NCI-H345 treated with DMSO at 0.1 percent for 48 hours (cell line): Measurements from ENCODE around the gene CDC25C.

Experiments
- DNase-seq: peaks from one replicate; lab custom pipeline; 2025; ENCODE audit not compliant: unreplicated experiment; lab: John Stamatoyannopoulos, UW

Gene CDC25C

DNA sequence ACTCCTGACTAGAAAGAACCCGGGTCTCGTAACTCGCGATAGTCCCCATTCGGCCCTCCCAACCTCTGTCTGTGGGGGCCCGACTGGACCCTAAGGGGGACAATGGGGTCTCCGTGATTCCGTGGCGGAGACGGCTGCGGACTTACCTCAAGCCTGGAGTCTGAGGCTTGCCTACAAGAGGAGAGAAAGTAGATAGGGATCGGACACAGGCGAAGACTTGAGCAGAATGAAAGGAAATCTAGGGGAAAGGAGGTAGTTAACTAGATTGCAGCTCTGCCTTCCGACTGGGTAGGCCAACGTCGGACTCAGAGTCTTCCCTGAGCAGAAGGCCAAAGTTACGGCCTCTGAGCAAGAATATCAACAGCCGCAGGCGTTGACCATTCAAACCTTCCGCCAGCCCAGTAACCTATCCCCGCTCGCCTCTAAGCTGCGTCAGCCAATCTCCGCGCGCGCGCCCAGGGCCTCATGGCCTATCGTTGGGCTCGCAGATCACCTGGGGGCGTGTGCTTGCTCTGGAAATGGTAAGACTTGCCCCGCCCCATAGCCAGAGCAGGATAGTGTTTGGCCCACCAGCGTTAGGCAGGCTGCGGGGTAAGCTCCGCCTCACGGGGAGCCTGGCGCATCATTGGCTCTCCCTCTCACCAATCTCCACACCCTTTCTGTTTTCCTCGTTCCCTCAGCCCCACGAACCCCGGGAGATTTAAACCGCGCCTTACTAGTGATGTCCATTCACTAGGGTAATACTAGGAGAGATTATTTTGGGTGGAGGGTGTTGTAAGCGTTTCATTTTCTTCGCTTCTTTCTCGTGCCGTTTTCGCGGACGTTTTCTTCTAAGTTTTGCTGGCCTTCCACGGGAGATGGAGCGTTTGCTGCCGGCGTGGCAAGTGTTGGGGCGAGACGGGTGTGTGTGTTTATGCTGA is at the start of gene CDC25C:
Gene CDC25C, minus strand, starts transcription at position 356 of the 920 bp plus-strand sequence. CDS start 624 bp downstream, outside the sequence.
- DNase-seq, result peak; percentile 98

DNA sequence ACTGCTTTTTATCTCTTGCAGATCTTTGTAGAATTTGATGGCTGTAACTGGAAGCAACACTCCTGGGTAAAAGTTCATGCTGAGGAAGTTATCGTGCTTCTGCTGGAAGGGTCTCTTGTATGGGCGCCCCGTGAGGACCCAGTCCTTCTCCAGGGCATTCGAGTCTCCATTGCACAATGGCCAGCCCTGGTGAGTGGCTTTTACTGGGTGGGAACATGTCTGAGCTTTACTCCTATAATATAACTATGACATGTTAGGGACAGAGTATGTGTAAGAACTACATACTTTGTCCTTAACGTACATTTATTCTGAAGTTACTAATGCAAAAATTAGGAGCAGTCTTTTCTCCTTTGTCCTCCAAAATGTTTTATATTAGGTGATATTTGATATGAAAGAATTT is 41.0 kb upstream of the CDC25C start:
- DNase-seq, result no peak

DNA sequence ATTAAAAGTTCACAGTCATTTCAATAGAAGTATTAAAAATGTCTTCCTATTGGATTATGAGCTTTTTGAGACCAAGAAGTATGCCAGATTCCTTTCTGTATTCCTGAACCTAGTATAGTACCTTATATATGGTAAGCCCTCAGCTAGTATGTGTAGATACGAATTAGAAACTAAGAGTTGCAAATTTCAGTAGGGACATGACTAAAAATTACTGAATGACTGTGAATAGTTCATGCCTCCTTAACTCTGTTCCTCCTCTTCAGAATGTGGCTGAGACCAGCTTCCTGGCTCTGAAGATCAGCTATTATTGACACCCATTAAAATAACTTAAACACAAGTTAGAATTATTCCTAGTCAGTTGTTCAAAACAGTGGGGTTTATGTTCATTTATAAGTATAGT is 40.6 kb upstream of the CDC25C start:
- no peak for DNase-seq

DNA sequence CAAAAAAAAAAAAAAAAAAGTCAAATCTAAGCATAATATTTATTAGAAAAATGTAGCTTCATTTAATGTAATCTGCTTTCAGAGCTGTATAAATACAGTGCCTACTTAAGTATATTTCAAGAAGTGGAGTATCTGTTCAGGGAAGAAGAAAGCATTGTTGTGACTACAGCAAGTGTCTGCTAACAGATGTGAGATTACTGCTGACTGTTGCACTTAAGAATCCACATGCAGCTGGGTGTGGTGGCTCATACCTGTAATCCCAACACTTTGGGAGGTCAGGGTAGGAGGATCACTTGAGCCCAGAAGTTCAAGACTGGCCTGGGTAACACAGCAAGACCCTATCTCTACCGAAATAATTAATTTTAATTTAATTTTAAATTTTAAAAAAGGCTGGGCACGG is 39.9 kb upstream of the CDC25C start:
- DNase-seq, result no peak

DNA sequence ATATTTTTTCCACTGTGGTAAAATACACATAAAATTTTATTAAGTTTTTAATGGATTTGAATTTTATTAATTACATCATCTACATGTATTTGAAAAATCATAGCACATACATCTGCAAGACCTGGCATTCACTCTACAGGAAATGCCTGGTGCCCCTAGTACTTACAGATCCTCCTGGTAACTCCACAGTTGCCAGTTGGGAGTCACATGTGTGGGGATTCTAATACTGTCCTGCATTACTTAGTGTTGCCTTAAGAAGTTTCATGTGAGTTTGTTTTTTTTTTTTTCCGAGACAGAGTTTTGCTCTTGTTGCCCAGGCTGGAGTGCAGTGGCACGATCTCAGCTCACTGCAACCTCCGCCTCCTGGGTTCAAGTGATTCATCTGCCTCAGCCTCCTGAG is 38.9 kb upstream of the CDC25C start:
- DNase-seq, result no peak

DNA sequence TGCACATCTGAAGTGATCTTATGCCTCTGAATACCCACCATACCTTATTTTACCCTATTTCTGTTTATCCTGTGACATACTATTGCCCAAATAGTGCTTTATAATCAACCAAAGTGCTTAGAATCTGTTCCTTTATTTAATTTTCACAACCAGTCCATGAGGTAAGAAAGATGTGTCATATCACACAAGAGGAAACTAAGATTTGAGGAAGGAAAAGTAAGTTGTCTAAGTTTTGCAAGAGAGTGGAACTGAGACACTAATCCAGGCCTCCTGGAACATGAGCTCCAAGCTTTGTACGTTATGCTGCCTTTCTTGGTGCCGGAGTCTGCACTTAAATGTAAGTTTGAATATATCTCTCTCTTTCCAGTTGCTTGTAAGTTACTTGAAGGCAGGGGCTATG is 38.1 kb upstream of the CDC25C start:
- DNase-seq, result no peak

DNA sequence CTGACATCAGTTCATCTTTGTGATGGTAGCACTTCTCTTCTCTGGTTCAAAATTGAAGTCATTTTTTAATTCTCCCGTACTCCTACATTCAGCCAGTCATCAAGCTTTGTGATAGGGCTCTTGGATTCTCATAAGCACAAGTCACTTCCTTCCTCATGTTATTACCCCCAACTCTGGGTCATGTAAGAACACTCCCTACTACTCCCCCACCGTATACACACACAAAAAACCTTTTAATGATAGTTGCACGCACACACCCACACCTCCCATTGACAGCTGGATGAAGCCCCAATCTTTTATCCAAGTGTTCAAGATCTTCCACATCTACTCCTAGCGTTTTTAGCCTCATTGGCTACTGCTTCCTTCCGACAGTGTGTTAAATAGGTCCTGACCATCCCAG is 37.7 kb upstream of the CDC25C start:
- DNase-seq, result no peak

DNA sequence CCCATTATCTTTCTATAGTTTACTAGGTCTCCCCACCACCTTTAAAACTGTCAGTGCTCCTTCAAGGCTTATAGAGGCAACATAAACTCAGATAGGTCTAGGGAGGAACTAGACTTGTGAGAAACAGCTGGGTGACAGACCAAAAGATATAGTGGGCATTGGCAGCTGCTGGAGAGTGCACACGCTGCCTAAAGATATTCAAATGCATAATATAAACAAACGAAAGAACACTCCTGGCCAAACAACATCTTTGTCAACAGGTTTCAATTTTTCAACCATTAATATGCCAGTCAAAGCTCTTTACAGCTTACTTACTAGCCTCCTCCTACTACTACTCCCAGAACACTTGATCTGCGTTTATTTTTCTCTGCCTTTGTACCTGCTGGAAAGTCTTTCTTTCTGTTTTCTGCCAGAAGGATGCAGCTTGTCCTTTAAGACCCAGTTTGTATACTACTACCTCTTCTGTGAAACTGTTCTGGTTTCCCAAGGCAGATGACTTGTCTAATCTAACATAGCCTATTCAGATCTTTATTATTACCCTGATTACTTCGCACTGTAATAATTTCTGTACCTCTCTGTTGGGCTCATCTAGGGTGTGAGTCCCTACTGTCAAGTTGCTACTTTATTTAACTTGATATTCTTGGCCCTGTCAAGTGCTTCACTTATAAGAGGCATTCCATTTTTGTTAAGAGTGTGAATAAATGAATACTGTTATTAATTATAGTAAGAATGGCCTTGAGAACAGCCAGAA is 35.2 kb upstream of the CDC25C start:
- no peak for DNase-seq

DNA sequence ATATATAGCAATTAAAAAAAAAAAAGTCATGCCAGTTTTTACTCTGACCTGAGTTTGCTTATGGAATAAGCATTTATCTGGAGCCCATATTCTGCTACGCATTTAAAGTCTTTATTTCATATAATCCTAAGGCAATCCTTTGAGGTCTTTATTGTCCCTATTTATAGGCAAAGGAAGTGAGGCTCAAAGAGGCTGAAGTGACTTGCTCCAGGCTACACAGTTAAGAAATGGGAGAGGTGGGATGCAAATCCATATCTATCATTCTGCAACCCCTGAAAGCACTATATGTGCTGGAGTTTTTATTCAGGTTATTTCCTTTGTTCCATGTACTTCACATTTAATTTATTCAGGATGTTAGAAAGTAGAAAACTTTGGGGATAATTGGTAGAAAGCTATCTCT is 33.0 kb upstream of the CDC25C start:
- DNase-seq, result no peak

DNA sequence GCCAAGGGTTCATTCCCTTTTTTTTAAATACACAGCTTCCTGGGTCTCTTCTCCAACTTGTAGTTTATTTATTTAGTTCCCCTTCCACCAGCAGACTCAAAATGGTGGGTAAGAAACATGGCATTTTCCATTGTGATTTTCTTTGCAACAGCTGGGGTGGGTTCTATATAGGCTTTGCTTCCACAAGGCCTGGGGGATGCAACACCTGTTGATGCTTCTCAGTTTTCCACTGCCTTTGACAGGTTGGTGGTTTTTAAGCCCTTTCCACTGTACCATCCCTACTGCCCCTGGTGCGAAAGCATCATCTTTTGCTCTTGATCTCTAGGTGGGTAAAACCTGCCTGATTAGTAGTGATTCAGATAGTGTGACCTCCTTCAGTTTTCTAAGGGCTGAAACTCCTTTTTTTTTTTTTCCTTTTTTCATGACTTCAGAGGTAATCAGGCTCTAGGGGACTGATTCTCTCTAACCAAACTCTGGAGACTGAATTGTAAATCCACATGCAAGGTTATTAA is 29.4 kb upstream of the CDC25C start:
- no peak for DNase-seq

DNA sequence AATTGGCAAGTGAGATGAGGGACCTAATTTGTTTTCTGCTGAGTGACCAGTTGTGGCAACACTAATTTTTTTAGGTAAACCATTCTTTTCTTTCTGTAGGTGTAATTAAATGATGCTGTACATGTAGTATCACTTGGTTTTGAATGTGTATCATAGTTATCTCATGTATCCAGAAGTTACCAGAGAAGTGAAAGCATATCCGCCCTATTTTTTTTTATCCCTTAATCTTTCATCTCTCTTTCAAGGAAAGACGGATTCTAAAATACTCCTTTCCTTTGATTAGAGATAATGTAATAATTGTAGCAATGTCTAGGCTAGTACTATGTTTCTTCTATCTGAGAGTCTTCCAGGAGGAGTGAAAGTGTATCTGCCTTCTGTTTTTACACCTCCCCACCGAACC is 28.0 kb upstream of the CDC25C start:
- DNase-seq, result no peak

DNA sequence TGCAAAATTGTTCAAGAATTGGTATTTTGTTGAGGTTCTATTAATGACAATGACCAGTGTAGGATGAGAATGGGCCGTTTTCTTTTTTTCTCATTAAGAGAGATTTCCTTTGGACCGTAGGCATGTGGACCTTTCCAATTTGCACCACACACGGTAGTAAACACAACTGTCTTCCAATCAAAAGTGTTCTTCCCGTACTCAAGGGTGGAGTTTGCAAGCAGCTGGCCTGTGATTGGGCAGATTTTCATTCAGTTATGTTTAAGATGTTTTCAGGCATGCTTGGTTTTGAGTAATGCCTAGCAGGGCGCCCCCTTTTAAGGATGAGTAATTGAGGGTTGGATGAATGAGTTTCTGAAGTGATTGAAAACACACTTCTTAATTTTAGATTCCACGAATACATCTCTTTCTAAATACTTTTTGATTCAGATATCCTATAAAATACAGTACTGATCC is 23.3 kb upstream of the CDC25C start:
- no peak for DNase-seq

DNA sequence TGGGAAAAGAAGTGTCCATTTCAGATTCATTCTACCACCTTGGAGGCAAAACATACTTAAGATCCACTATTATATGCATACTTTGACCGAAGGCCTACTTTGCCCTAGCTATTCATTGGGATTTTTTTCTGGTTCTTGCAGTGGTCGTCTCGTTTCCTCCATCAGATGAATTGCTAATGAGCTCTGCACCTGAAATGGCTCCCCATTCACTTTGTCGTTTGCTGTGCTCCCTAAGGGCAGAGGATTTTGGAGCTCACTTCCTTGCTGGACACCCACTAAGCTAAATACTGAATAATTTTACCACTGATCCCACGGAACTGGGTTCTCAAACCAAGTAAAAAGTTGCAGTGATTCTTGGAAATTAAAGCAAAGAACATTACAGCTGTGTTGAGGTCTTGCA is 22.8 kb upstream of the CDC25C start:
- no peak for DNase-seq

DNA sequence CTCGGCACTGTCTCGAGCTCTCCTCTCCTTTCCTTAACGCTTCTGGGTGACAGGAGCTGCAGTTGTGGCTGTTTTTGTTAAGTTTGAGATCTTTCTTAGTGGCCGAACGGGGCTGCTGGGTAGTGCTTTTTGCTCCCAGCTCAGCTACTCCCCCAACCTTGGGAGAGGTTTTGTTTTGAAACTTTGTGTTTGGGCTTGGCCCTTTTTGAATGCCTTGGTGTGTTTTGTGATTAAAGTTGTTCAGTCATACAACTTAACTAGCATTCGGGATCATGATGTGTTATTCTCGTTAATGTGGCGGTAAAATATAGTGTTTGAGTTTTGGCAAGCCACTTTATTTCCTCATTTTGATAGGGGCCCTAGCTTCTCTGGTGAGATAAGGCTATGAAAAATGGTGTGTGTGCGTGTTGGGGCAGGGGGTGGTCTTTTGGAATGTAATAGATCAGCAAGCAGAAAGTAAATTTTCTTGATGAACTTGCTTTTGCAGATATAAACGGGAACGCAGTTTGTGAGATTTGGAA is 22.0 kb upstream of the CDC25C start:
- DNase-seq, result no peak

DNA sequence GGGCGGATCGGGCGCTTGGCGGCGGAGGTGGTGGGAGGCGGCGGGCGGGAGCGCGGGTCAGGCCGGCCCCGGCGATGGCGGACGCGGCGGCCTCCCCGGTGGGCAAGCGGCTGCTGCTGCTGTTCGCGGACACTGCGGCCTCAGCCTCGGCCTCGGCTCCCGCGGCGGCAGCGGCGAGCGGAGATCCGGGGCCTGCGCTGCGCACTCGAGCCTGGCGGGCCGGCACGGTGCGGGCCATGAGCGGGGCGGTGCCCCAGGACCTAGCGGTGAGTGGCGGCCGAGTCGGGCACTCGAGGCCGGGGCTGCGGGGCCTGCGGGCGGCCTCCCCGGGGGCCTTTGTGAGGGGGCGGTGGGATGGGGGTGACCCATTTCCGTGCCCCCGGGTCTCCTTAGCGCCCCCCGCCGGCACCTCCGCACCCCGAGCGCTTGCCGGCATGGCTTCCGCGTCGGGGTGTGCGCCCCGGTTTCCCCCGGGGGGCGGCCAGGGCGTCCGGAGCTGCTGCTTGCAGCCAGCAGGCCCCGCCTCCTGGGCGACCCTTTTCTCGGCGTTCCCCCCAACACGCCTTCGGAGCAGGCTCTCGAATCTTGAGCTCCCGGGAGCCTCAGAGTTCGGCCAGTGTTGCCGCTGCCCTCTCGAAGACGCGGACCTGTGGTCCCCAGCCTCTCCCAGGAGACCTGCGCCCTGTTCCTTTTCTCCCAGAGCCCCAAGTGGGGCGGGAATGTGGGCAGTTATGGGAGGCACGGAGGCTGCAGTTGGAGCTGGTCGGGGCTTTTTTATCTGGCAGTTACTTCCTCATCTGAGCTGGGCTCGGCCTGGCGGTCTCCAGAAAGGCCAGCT is 21.3 kb upstream of the CDC25C start:
- DNase-seq, result peak; percentile 19

DNA sequence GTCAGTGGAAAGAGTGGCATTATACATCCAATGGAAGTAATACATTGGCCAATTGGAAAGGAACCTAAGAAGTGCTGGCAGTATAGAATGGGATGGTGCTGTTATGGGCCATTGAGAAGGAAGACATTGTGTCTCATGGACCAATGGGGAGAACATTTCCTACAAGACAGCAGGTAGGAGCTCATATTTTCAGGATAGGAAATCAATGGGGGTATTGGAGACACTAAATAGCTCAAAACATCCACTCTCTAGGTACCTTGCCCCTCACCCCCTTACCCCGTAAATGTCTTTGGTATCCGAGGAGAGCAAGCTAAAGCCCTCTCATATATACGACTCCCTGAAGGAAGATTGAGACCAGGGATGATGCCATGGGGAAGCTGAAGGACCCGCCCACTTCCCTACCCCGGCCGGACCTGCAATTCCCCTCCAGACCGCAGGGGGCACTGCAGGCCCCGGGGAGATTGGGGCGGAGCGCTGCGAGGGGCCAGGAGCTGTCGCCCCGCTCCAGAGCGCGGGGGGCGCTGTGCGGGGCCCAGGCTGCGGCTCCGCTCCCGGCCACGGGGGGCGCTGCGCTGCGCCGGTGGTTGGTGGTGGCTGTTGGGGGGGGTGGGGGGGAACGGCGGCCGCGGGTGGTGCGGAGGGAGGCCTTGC is 20.6 kb upstream of the CDC25C start, which contains the start of gene KDM3B:
Gene KDM3B, plus strand, starts transcription at position 615 of the 651 bp plus-strand sequence. CDS start 111 bp downstream, outside the sequence.
- DNase-seq, result peak; percentile 77

DNA sequence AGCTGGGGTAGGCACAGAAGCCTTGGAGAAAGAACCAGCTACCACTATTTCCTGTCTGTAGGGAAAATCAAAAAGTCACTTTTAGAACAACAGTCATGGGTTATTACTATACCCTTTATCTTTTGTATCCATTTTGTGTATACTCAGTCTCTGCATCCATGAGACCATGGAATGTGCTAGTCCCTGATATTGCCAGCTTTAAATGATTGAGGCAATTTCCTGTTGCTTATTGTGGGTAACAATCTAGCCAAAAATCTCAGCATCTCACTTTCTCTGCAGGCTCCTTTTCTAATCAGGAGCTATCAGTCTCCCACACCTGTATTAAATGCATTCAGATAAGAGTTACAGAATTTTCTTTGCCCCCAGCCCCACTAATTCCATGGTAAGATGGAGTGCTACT is 19.9 kb upstream of the CDC25C start:
- no peak for DNase-seq

DNA sequence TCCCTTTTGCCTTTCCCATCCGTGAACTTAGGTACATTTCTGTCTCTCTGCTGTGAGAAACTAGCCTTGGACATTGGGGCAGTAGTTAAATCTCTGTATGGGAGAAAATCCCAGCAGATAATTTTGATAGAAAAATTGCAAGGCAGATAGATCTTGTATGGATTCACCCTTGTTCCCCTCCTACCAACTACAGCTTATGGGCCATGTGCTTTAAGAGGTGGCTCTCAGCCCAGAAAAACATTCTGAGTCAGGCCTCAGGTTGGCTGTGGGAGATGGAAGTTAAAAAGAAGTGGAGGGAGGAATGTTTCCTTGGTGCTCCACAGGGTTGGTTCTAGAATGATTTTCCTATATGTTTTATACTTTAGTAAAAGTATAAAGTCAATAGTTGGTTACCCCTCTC is 19.5 kb upstream of the CDC25C start:
- DNase-seq, result no peak

DNA sequence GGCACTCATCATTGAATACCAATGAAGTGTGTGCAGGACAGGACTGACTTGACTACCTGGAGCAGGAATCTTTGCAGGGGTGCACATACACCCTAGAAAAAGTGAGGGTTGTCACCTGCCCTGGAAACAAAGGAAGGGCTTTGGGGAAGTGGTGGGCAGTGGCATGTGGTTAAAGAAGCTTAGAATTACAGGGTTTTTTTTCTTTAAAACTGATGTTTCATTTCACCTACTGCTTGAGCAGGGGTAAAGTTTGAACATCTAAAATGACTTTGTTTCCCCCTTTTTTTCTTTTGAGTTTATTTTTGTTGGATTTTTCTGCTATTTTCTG is 18.9 kb upstream of the CDC25C start:
- no peak for DNase-seq

DNA sequence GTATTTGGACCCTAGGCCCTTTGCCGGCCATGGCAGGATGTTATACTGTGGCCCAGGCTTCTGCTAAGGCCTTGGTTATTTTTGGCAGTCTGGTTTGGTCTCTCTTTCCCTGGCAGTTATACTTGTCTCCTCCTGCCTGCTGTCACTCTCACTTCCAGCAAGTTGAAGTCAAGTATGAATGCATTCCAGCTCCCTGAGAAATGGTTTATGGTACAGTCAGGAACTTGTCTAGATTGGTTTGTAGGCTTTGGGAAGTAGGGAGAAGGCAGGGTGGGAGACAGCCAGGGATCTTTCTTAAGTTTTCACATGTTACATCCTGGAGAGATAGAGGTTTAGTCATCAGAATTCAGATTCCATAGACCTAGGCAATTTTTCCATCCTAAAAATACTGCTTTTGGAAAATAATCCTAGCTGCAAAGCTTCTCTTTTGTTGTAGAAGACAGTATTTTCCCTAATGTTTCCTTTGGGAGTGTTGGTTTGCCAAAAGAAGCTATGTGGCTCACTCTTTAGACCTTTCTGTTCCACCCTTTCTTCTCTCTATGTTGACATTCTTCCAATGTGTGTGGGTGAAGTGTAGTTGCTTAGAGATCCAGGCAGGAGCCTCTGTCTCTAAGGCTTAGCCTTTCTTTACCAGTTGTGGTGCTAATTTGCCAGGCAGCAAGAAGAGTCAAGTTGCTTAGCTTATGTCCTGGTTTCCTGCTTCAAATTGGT is 18.4 kb upstream of the CDC25C start:
- DNase-seq, result no peak
